ENCODE results near the gene ZSWIM5.

Gene ZSWIM5

DNA sequence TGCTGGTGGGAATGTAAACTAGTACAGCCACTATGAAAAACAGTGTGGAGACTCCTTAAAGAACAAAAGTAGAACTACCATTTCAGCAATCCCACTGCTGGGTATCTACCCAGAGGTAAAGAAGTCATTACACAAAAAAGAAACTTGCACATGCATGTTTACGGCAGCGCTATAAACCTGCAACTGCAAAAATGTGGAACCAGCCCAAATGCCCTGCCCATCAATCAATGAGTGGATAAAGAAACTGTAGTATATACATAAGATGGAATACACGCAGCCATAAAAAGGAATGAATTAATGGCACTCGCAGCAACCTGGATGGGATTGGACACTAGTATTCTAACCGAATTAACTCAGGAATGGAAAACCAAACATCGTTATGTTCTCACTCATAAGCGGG is 51.0 kb downstream of the ZSWIM5 start:
- no peaks in the 10 kb centered on the region for H3K79me2 ChIP-seq (ENCODE audit: insufficient read depth, low read depth)
- H3K27me3 ChIP-seq (ENCODE audit: insufficient read depth, low read depth) = no peaks in the 10 kb centered on the region
- no peak overlapping the region for H3K9ac ChIP-seq
- no peak overlapping the region for H3K27ac ChIP-seq
- no peaks in the 10 kb centered on the region for H4K20me1 ChIP-seq (ENCODE audit: insufficient read depth)
- no peaks in the 10 kb centered on the region for H3K4me1 ChIP-seq (ENCODE audit: low read depth, poor library complexity, severe bottlenecking)
- TF ChIP-seq, protein P1, sequence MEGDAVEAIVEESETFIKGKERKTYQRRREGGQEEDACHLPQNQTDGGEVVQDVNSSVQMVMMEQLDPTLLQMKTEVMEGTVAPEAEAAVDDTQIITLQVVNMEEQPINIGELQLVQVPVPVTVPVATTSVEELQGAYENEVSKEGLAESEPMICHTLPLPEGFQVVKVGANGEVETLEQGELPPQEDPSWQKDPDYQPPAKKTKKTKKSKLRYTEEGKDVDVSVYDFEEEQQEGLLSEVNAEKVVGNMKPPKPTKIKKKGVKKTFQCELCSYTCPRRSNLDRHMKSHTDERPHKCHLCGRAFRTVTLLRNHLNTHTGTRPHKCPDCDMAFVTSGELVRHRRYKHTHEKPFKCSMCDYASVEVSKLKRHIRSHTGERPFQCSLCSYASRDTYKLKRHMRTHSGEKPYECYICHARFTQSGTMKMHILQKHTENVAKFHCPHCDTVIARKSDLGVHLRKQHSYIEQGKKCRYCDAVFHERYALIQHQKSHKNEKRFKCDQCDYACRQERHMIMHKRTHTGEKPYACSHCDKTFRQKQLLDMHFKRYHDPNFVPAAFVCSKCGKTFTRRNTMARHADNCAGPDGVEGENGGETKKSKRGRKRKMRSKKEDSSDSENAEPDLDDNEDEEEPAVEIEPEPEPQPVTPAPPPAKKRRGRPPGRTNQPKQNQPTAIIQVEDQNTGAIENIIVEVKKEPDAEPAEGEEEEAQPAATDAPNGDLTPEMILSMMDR (conservative IDR thresholded peaks at IDR 0.05; ENCODE audit: low read depth, low read length) = no peak
- no peak overlapping the region for H3K4me3 ChIP-seq (IDR thresholded peaks at IDR 0.05; ENCODE audit: insufficient read depth, low read depth, low read length)
- H3K36me3 ChIP-seq (ENCODE audit: insufficient read depth) = no peaks in the 10 kb centered on the region
- no peak overlapping the region for H2AFZ ChIP-seq (ENCODE audit: low read depth)
- H3K4me2 ChIP-seq = no peak overlapping the region

DNA sequence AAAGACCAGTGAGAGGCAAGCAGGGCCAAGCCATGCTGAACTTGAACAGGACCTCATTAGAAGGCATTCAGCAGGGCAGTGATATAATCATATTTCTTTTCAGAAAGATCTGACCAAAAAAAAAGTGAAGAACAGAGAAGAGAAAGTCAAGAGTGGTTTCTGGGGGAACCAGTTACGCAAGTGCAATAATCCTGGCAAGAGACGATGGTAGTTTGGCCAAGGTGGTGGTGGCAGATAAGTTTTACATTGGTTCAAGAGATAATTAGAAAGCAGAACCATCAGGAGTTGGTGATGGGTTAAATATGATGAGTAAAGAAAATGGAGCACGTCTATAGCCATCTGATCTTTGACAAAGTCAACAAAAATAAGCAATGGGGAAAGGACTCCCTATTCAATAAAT is 54.3 kb downstream of the ZSWIM5 start:
- Histone ChIP-seq H3K36me3 (ENCODE audit: insufficient read depth) (no peaks in the 10 kb centered on the region), H3K79me2 (ENCODE audit: insufficient read depth, low read depth) (no peaks in the 10 kb centered on the region)

DNA sequence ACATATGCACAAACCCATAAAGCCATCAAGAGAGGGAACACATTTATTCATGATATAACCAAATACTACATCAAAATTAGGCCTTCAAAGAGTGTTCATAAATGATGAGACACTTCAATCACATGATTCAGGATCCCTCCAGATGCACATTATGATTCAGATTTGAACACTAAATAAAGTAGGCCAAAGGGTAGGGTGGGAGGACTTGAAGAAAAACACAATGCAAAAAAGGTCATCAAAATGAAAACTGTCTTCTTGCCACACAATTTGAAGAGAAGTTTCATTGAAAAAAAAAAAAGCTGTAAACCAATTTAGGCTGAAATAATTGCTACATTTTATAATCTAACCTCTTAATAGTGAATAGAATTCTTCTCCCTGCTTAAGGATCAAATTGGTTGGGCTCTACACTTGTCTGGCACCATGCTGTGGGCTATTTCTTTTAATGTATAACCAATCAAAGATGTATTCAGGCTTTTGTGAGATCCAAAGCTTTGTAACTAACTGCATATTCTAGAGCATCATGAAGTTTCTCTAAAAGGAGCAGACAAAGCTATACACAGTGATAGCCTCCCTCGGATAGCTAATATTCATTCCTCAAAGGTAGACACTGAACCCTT is 58.1 kb downstream of the ZSWIM5 start:
- Histone ChIP-seq H3K27ac (no peak overlapping the region), H3K9ac (no peak overlapping the region), H3K4me3 (IDR thresholded peaks at IDR 0.05; ENCODE audit: insufficient read depth, low read depth, low read length) (no peak overlapping the region), H2AFZ (ENCODE audit: low read depth) (no peak overlapping the region), H3K36me3 (ENCODE audit: insufficient read depth) (no peaks in the 10 kb centered on the region), H3K27me3 (ENCODE audit: insufficient read depth, low read depth) (no peaks in the 10 kb centered on the region), H3K4me1 (ENCODE audit: low read depth, poor library complexity, severe bottlenecking) (no peaks in the 10 kb centered on the region), H3K79me2 (ENCODE audit: insufficient read depth, low read depth) (no peaks in the 10 kb centered on the region), H3K4me2 (no peak overlapping the region), H4K20me1 (ENCODE audit: insufficient read depth) (no peaks in the 10 kb centered on the region)
- TF ChIP-seq, protein P1 (conservative IDR thresholded peaks at IDR 0.05; ENCODE audit: low read depth, low read length) = no peak

More for the DNA sequence above, 54.3 kb downstream of the ZSWIM5 start:
- H4K20me1 ChIP-seq (ENCODE audit: insufficient read depth) = no peaks in the 10 kb centered on the region
- no peaks in the 10 kb centered on the region for H3K27me3 ChIP-seq (ENCODE audit: insufficient read depth, low read depth)
- no peak overlapping the region for H2AFZ ChIP-seq (ENCODE audit: low read depth)
- no peaks in the 10 kb centered on the region for H3K4me1 ChIP-seq (ENCODE audit: low read depth, poor library complexity, severe bottlenecking)
- no peak overlapping the region for H3K4me3 ChIP-seq (IDR thresholded peaks at IDR 0.05; ENCODE audit: insufficient read depth, low read depth, low read length)
- no peak overlapping the region for H3K27ac ChIP-seq
- TF ChIP-seq, protein P1 (conservative IDR thresholded peaks at IDR 0.05; ENCODE audit: low read depth, low read length) = no peak
- H3K4me2 ChIP-seq = no peak overlapping the region
- H3K9ac ChIP-seq = no peak overlapping the region

DNA sequence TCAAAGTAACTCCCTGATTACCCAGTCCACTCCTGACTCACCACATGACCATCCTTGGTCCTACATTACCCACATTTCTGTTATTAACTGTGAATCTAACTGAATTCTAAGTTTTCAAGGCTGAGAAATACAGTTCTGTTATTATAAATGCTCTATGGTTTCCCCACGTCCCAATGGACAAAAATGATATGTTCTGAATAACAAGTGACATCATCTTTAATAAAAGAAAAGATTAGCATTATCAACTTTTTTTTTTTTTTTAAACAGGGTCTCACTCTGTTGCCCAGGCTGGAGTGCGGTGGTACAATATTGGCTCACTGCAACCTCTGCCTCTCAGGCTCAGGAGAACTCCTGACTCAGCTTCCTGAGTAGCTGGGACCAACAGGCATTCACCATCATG is 59.6 kb downstream of the ZSWIM5 start:
- no peaks in the 10 kb centered on the region for H3K79me2 ChIP-seq (ENCODE audit: insufficient read depth, low read depth)

More for the DNA sequence above, 59.6 kb downstream of the ZSWIM5 start:
- Histone ChIP-seq H3K4me2 (no peak overlapping the region), H3K9ac (no peak overlapping the region), H3K4me1 (ENCODE audit: low read depth, poor library complexity, severe bottlenecking) (no peaks in the 10 kb centered on the region), H3K36me3 (ENCODE audit: insufficient read depth) (no peaks in the 10 kb centered on the region), H2AFZ (ENCODE audit: low read depth) (no peak overlapping the region), H3K27me3 (ENCODE audit: insufficient read depth, low read depth) (no peaks in the 10 kb centered on the region), H3K4me3 (IDR thresholded peaks at IDR 0.05; ENCODE audit: insufficient read depth, low read depth, low read length) (no peak overlapping the region), H4K20me1 (ENCODE audit: insufficient read depth) (no peaks in the 10 kb centered on the region), H3K27ac (no peak overlapping the region)
- TF ChIP-seq, protein P1 (conservative IDR thresholded peaks at IDR 0.05; ENCODE audit: low read depth, low read length) = no peak

All from KMS-11 (cell line).